Thoracic aorta (tissue), 2 donors: ENCODE measurements around the gene MTHFD1L. TPM values are rescaled to one million over a fixed set of nuclear protein-coding genes. Genes with fewer than 3 reads are reported as not detected.

Source experiments
- ATAC-seq: fragments of 150-250 bp; one replicate; pipeline ENCODE4 v1.8.0; 2017; ENCODE audit warnings: low read depth; ENCODE audit not compliant: insufficient number of reproducible peaks, low FRiP score
- DNase-seq: peaks from one replicate; pipeline ENCODE4 v3.0.0-alpha.2; 2020; ENCODE audit warnings: low spot score
- H3K27ac ChIP-seq, 2 donors: fragments of 200-600 bp; sonication (generic); 1 replicate in 1 of 2; 2 replicates in 1 of 2; pipeline ENCODE4 v1.5.1; 2016; ENCODE audit warnings: mild to moderate bottlenecking in 2 of 2, moderate library complexity in 2 of 2
- H3K27me3 ChIP-seq: fragments of 200-600 bp; sonication (generic); replicated peaks from 2 replicates; pipeline ENCODE4 v1.6.0; 2016; ENCODE audit warnings: mild to moderate bottlenecking; ENCODE audit not compliant: insufficient read depth
- H3K36me3 ChIP-seq: fragments of 200-600 bp; sonication (generic); one replicate; pipeline ENCODE4 v1.5.1; 2016
- H3K4me1 ChIP-seq, 2 donors: fragments of 200-600 bp; sonication (generic); 1 replicate in 1 of 2; 2 replicates in 1 of 2; pipeline versions ENCODE4 v1.5.1 to v1.6.0; 2016; ENCODE audit warnings: low read depth in 2 of 2, mild to moderate bottlenecking in 1 of 2; ENCODE audit not compliant: control insufficient read depth in 1 of 2
- H3K4me3 ChIP-seq: fragments of 200-600 bp; sonication (generic); 2 replicates; pipeline ENCODE4 v1.5.1; 2016; ENCODE audit warnings: mild to moderate bottlenecking
- H3K9me3 ChIP-seq: fragments of 200-600 bp; sonication (generic); 2 replicates; pipeline ENCODE4 v1.5.1; 2016
- total RNA-seq, 2 donors: library from RNA; depleted of rRNA; stranded (reverse); fragments of >200 nt; gene quantifications; one replicate each; pipeline versions ENCODE4 v1.1.0 to v1.2.3, GENCODE V29; 2016
- TF ChIP-seq, protein P1 (sequence below): fragments of 200-600 bp; sonication (generic); IDR thresholded peaks from one replicate; pipeline ENCODE4 v1.5.1; 2019; ENCODE audit warnings: antibody characterized with exemption

Gene MTHFD1L
- total RNA-seq, 2 donors from 2014 or later: 52.8 to 77.3 TPM

DNA sequence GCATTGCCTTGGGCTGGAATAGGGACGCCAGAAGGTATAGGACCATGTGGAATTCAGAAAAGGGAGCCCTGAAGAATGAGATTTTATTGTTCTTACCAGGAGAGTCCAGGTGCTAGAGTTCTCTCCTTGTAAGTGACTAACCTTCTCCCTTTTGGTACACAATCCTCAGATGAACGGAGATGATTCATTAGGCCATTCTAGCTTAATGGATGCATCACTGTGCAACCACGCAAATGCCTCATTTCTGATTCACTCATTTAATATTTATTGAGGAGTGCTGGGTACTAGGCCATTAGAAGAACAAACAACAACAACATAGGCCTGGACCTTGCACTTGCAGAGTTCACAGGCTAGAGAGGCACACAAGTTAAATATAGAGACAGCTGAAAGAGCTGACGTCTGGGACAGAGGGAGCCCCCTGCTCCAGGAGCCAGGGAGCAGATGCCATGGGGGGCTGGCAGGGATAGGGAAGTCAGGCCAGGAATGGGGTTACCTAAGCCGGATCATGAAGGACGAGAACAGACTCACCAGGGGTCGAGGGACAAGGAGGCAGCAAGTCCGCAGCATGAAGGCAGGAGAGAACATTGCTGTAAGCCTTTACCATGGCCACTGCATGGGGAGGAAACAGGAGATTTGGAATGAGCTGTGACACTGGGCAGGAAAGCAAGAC lies 194.7 kb downstream of the MTHFD1L start:
- no peak for DNase-seq
- TF ChIP-seq, protein P1, sequence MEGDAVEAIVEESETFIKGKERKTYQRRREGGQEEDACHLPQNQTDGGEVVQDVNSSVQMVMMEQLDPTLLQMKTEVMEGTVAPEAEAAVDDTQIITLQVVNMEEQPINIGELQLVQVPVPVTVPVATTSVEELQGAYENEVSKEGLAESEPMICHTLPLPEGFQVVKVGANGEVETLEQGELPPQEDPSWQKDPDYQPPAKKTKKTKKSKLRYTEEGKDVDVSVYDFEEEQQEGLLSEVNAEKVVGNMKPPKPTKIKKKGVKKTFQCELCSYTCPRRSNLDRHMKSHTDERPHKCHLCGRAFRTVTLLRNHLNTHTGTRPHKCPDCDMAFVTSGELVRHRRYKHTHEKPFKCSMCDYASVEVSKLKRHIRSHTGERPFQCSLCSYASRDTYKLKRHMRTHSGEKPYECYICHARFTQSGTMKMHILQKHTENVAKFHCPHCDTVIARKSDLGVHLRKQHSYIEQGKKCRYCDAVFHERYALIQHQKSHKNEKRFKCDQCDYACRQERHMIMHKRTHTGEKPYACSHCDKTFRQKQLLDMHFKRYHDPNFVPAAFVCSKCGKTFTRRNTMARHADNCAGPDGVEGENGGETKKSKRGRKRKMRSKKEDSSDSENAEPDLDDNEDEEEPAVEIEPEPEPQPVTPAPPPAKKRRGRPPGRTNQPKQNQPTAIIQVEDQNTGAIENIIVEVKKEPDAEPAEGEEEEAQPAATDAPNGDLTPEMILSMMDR: no peak
- H3K27ac ChIP-seq: no peak overlapping the region
- ATAC-seq: no peak
- no peaks in the 10 kb centered on the region for H3K36me3 ChIP-seq
- H3K9me3 ChIP-seq: no peaks in the 10 kb centered on the region
- no peaks in the 10 kb centered on the region for H3K27me3 ChIP-seq
- H3K4me1 ChIP-seq: peaks cover 17 to 34% of the 10 kb centered on the region in 2 donors
- H3K4me3 ChIP-seq: no peak overlapping the region

DNA sequence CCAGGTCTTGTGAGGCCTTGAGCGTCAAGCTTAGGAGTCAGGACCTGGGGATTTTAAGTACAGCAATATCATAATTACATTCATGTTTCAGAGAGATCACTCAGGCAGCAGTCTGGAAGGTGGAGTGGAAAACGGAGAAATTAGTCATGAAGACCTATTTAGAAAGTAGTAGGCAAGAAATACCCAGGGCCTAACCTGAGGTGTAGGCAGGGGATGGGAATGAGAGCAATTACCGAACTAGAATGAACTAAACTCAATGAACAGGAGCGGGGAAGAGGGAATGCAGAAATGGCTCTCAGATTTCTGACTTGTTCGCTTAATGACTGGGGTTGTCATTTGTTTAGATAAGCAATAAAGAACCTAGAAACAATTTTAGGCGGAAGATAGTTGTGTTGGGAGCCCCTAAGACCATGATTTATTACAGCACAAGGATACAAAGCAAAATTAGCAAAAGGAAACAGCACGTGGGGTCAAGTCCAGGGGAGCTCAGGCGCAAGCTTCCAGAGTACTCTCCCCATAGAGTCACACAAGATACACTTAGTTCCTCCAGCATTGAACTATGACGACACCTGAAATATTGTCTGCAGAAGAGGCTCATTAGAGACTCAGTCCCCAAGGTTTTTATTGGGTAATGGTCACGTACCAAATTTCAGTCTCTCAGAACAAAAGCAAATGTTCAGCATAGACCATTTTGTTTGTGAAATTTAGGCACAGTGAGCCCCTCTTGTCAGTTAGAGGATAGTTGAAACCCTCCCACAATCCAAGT lies 195.4 kb downstream of the MTHFD1L start:
- H3K36me3 ChIP-seq: no peaks in the 10 kb centered on the region
- H3K27me3 ChIP-seq: no peaks in the 10 kb centered on the region
- DNase-seq (no peak), ATAC-seq (no peak)
- peaks cover 17 to 34% of the 10 kb centered on the region in 2 donors for H3K4me1 ChIP-seq
- no peaks in the 10 kb centered on the region for H3K9me3 ChIP-seq
- no peak overlapping the region for H3K27ac ChIP-seq
- H3K4me3 ChIP-seq: no peak overlapping the region
- TF ChIP-seq, protein P1: no peak

DNA sequence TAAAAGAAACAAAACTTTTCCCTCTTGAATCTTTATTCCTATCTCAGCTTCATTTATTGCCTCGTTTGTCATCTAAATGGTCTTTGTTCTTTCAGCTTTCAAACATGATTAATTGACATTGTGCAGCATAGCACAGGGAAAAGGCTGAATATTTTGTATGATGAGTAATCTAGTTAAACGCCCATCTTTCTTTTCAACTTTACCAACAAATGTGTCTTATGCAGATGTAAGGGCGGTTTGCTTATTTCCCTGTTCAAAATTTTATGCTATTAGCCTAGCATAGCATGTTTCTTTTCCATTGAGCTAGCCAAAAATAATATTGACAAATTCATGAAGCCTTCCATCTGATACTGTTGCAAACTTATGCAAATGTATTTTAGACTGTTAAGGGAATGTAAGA lies 197.8 kb downstream of the MTHFD1L start:
- peak overlapping the region in 1 of 2 donors; percentile 27 for H3K27ac ChIP-seq
- no peaks in the 10 kb centered on the region for H3K27me3 ChIP-seq
- DNase-seq (no peak), ATAC-seq (no peak)
- peaks cover 22 to 39% of the 10 kb centered on the region in 2 donors for H3K4me1 ChIP-seq
- no peak overlapping the region for H3K4me3 ChIP-seq
- no peaks in the 10 kb centered on the region for H3K36me3 ChIP-seq
- no peaks in the 10 kb centered on the region for H3K9me3 ChIP-seq
- TF ChIP-seq, protein P1: no peak

DNA sequence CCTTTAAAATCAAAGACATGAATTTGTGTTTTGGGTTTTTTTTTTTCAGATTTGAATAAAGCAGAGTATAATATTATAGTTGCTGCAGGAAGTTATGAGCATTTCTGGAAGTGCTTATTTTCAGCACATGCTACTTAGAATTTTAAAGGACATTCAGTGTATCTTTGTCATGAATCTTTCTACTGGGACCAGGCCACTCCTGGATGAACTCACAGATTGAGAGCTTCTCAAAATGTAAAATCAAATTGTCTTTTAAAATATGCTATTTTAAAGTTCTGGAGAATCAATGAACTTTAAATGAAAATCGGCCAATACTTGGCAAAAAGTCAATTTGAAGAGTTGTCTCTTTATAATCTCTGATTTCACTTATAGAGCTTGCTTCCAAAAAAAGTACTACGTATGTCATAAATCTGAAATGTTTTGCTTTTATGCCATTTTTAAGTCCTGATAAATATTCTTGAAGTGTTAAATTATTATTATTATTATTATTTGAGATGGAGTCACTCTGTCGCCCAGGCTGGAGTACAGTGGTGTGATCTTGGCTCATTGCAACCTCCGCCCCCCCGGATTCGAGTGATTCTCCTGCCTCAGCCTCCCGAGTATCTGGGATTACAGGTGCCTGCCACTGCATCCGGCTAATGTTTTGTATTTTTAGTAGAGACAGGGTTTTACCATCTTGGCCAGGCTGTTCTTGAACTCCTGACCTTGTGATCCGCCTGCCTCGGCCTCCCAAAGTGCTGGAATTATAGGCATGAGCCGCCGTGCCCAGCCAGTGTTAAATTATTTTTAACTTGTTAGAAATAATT lies 198.5 kb downstream of the MTHFD1L start:
- no peak for DNase-seq
- H3K27me3 ChIP-seq: no peaks in the 10 kb centered on the region
- H3K27ac ChIP-seq: peak overlapping the region in 1 of 2 donors; percentile 27
- TF ChIP-seq, protein P1: no peak
- H3K36me3 ChIP-seq: no peaks in the 10 kb centered on the region
- peaks cover 29 to 45% of the 10 kb centered on the region in 2 donors for H3K4me1 ChIP-seq
- H3K4me3 ChIP-seq: no peak overlapping the region
- no peak for ATAC-seq
- no peaks in the 10 kb centered on the region for H3K9me3 ChIP-seq
